WTC11 (cell line): ENCODE results near the gene HOXB5. TPM values are rescaled to one million over a fixed set of nuclear protein-coding genes. Genes with fewer than 3 reads are reported as not detected.
A peak's percentile ranks its signal among the peaks of the same experiment; 100 is the strongest.

ENCODE experiments used
- ATAC-seq: fragments of 200-7000 bp; cut with Tn5 transposase; 2 replicates; pipeline ENCODE4 v1.10.0; 2021; ENCODE audit warnings: mild to moderate bottlenecking, moderate library complexity
- CTCF ChIA-PET: fragments of 300-600 bp; sonication (Branson Sonifier 250); formaldehyde crosslinking; loops from one replicate; lab custom pipeline; 2021; ENCODE audit warnings: antibody characterized with exemption; lab: Charles Lee
- POLR2A ChIA-PET: fragments of 350-600 bp; sonication (Branson Sonifier 250); formaldehyde crosslinking; loops from one replicate; lab custom pipeline; 2021; ENCODE audit warnings: antibody characterized with exemption; lab: Charles Lee
- DNase-seq: peaks from one replicate; pipeline ENCODE4 v3.0.0; 2021; ENCODE audit warnings: low spot score
- H3K27ac Mint-ChIP-seq: 2 replicates; pipeline ENCODE4 v1.8.0; 2021; ENCODE audit warnings: mixed read lengths
- H3K27me3 Mint-ChIP-seq: 2 replicates; pipeline ENCODE4 v1.8.0; 2021; ENCODE audit warnings: low read depth, mild to moderate bottlenecking, moderate library complexity, mixed read lengths
- H3K36me3 Mint-ChIP-seq: 2 replicates; pipeline ENCODE4 v1.8.0; 2021; ENCODE audit warnings: mixed read lengths
- H3K4me1 Mint-ChIP-seq: 2 replicates; pipeline ENCODE4 v1.8.0; 2022; ENCODE audit warnings: mixed read lengths
- H3K4me3 Mint-ChIP-seq: 2 replicates; pipeline ENCODE4 v1.8.0; 2021; ENCODE audit warnings: mild to moderate bottlenecking, moderate library complexity, mixed read lengths
- H3K9me3 Mint-ChIP-seq: 2 replicates; pipeline ENCODE4 v1.8.0; 2021; ENCODE audit warnings: mixed read lengths
- CREM ChIP-seq: sonication (generic); formaldehyde crosslinking; IDR thresholded peaks from 2 replicates; pipeline ENCODE4 v1.8.1; 2022; ENCODE audit warnings: mild to moderate bottlenecking, missing genetic modification reagents, moderate library complexity
- ESRRA ChIP-seq: sonication (generic); formaldehyde crosslinking; IDR thresholded peaks from 2 replicates; pipeline ENCODE4 v1.8.1; 2022; ENCODE audit warnings: mild to moderate bottlenecking, missing genetic modification reagents, borderline replicate concordance
- GABPB1 ChIP-seq: sonication (generic); formaldehyde crosslinking; IDR thresholded peaks from 2 replicates; pipeline ENCODE4 v1.8.1; 2023; ENCODE audit warnings: mild to moderate bottlenecking, missing genetic modification reagents
- IRF2 ChIP-seq: sonication (generic); formaldehyde crosslinking; IDR thresholded peaks from 2 replicates; pipeline ENCODE4 v1.8.0; 2022; ENCODE audit warnings: low read depth, missing genetic modification reagents, borderline replicate concordance
- SMAD4 ChIP-seq: sonication (generic); formaldehyde crosslinking; IDR thresholded peaks from 2 replicates; pipeline ENCODE4 v1.8.0; 2022; ENCODE audit warnings: mild to moderate bottlenecking, missing genetic modification reagents
- ZNF121 ChIP-seq: sonication (generic); formaldehyde crosslinking; IDR thresholded peaks from 2 replicates; pipeline ENCODE4 v1.8.0; 2023; ENCODE audit warnings: missing genetic modification reagents
- total RNA-seq: library from RNA; stranded (reverse); gene quantifications from 3 replicates; pipeline ENCODE4 v1.2.3, GENCODE V29; 2021
- TF ChIP-seq, protein P1 (sequence below): sonication (generic); formaldehyde crosslinking; IDR thresholded peaks from 2 replicates; pipeline ENCODE4 v1.8.1; 2022; ENCODE audit warnings: low read depth, missing genetic modification reagents, borderline replicate concordance
- TF ChIP-seq, protein P2 (sequence below): sonication (generic); formaldehyde crosslinking; IDR thresholded peaks from 2 replicates; pipeline ENCODE4 v1.8.1; 2023; ENCODE audit warnings: mild to moderate bottlenecking, missing genetic modification reagents
- TF ChIP-seq, protein P3 (sequence below): fragments of 200-600 bp; IDR thresholded peaks from 2 replicates; pipeline ENCODE4 v1.8.0; 2022; ENCODE audit warnings: antibody characterized with exemption
- TF ChIP-seq, protein P4 (sequence below): sonication (generic); formaldehyde crosslinking; IDR thresholded peaks from 2 replicates; pipeline ENCODE4 v1.8.1; 2022; ENCODE audit warnings: low read depth, mild to moderate bottlenecking, moderate library complexity, missing genetic modification reagents, borderline replicate concordance

The HOXB5 gene
- total RNA-seq, 1 experiment from 2014 or later: not detected

DNA sequence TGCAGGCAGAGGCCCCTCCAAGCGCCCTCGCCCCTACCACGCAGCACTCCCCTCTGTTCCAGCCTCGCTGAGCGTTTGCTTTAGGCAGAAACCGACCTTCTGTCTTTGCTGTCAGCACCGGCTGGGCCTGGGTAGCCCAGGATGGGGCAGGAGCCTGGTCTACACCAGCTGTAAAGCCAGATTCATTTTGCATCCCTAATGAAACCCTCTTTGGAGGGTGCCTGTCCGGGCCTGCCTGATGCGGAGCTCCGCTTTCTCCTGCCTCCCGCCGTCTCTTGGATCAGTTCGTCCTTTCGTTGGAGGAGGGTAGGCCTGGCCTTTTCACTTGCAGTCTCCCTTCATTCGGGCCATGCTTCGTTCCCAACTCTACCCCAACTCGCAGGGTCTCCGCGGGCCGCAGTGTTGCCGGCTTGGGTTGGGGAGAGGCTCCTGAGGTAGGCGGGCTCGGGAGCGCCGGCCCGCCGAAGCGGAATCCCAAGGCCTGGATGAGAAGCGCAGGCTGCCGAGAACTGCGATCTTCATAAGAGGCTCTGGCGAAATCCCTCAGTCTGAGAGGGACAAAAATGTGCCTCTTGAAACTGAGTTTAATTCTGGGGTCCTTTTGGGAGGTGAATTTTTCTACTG, 26.4 kb upstream of the HOXB5 start:
- Mint-ChIP-seq H3K27ac (no peak overlapping the region), H3K27me3 (peaks cover 100% of the 10 kb centered on the region; the same call in 1 of the 2 replicates), H3K4me3 (peak overlapping the region; percentile 25), H3K4me1 (peaks cover 18% of the 10 kb centered on the region), H3K9me3 (no peaks in the 10 kb centered on the region), H3K36me3 (no peaks in the 10 kb centered on the region)
- DNase-seq: no peak
- CTCF ChIA-PET: interaction anchor here (0.5 to 4.1 kb wide), 4 partner anchors 17 to 132 kb away, joined by 3 to 27 read pairs (median 6); partner anchors contain the start of gene HOXB5
- ATAC-seq: peak; percentile 9
- TF ChIP-seq, protein P1, sequence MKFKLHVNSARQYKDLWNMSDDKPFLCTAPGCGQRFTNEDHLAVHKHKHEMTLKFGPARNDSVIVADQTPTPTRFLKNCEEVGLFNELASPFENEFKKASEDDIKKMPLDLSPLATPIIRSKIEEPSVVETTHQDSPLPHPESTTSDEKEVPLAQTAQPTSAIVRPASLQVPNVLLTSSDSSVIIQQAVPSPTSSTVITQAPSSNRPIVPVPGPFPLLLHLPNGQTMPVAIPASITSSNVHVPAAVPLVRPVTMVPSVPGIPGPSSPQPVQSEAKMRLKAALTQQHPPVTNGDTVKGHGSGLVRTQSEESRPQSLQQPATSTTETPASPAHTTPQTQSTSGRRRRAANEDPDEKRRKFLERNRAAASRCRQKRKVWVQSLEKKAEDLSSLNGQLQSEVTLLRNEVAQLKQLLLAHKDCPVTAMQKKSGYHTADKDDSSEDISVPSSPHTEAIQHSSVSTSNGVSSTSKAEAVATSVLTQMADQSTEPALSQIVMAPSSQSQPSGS (CRISPR knock-in tag): no peak
- TF ChIP-seq, all 79 proteins: peak for 0
- POLR2A ChIA-PET: interaction anchor here (0.6 kb wide), 1 partner anchor 55 kb away, joined by 4 read pairs; no protein-coding TSS in a partner anchor

DNA sequence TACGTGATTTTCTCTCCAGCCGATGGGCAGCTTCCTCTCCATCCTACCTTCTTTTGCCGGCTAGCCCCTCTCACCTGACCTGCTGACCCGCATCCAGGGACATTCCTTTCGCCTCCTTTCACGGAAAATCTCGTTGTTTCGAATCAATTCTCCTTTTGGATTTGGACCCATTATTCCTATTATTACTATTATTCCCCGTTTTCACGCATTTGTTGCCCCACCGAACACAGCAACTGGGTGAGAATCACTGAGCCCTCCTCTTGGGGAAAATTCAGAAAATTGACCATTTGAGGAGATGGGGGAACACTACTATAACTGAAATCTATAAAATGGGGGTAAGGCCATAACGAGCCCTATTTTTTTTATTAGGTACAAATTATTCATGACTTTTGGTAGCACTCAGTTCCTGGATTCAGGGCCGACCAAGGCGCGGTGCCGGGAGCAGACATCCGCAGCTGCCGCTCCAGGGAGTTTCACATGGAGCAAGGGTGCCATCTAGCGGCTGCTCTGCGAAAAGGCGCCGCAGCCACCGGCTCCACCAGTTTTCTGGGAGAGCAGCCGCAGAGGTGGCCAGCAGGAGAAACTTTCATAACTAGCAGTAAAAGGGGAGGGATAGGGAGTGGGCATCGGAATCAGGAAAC, 24.8 kb upstream of the HOXB5 start:
- Mint-ChIP-seq H3K27ac (no peak overlapping the region), H3K4me1 (peaks cover 25% of the 10 kb centered on the region), H3K9me3 (no peaks in the 10 kb centered on the region), H3K27me3 (peaks cover 100% of the 10 kb centered on the region; the same call in 1 of the 2 replicates), H3K36me3 (no peaks in the 10 kb centered on the region), H3K4me3 (0 out of 2 replicates have a peak overlapping the region, but pooled peaks have one; percentile 25)
- TF ChIP-seq, protein P2, sequence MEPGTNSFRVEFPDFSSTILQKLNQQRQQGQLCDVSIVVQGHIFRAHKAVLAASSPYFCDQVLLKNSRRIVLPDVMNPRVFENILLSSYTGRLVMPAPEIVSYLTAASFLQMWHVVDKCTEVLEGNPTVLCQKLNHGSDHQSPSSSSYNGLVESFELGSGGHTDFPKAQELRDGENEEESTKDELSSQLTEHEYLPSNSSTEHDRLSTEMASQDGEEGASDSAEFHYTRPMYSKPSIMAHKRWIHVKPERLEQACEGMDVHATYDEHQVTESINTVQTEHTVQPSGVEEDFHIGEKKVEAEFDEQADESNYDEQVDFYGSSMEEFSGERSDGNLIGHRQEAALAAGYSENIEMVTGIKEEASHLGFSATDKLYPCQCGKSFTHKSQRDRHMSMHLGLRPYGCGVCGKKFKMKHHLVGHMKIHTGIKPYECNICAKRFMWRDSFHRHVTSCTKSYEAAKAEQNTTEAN (CRISPR knock-in tag): no peak
- TF ChIP-seq, protein P3, sequence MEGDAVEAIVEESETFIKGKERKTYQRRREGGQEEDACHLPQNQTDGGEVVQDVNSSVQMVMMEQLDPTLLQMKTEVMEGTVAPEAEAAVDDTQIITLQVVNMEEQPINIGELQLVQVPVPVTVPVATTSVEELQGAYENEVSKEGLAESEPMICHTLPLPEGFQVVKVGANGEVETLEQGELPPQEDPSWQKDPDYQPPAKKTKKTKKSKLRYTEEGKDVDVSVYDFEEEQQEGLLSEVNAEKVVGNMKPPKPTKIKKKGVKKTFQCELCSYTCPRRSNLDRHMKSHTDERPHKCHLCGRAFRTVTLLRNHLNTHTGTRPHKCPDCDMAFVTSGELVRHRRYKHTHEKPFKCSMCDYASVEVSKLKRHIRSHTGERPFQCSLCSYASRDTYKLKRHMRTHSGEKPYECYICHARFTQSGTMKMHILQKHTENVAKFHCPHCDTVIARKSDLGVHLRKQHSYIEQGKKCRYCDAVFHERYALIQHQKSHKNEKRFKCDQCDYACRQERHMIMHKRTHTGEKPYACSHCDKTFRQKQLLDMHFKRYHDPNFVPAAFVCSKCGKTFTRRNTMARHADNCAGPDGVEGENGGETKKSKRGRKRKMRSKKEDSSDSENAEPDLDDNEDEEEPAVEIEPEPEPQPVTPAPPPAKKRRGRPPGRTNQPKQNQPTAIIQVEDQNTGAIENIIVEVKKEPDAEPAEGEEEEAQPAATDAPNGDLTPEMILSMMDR: peak; percentile 92
- TF ChIP-seq GABPB1 (CRISPR knock-in tag): 0 out of 2 replicates have a peak, but pooled peaks have one; percentile 20
- ATAC-seq (peak; percentile 29), DNase-seq (peak; percentile 92)
- ChIA-PET CTCF (interaction anchor here (0.7 to 2.8 kb wide), 19 partner anchors 12 to 592 kb away, joined by 3 to 13 read pairs (median 5); partner anchors contain the start of genes HOXB5 and PRAC2), POLR2A (interaction anchor here (0.6 kb wide), 1 partner anchor 72 kb away, joined by 3 read pairs; no protein-coding TSS in a partner anchor)

DNA sequence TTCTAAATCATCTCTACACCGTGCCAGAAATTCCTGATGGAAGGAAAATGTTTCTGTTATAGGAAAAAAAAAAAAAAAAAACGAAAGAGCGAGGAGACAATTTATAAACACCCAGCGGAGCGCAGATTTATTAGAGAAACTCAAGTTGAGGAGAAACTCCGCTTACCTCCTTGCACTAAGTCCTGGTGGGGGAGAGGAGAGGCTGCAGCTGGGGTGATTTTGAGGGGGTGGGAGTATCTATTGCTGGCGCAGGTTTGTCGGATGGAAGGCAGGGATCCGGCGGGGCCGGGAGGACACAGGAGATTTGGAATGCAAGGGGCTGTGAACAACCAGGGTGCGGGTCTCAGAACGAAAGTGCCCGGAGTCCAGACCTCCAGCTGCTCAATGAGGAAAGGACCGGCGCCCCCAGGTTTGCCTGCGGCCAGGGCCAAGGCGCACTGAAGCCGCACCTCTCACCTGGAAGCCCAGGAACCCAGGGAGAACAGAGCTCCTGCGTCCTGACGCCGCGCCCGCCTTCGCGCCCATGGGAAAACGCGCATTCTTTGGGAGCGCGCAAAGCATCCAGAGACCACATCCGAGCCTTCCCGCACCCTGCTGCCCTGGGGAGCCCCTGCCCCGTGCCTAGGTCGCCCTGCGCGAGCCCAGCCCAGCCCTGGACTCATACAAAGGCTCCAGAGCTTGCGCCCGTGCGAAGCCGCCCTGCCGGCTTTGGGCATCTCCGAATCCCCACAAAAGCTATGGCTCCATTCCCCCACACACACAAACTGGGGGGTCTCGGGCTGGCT, 24.1 kb upstream of the HOXB5 start:
- peaks cover 100% of the 10 kb centered on the region; the same call in 1 of the 2 replicates for H3K27me3 Mint-ChIP-seq
- ChIA-PET CTCF (interaction anchor here (0.7 to 2.8 kb wide), 19 partner anchors 11 to 474 kb away, joined by 3 to 13 read pairs (median 5); partner anchors contain the start of genes HOXB5 and PRAC2), POLR2A (interaction anchor here (0.6 kb wide), 1 partner anchor 72 kb away, joined by 3 read pairs; no protein-coding TSS in a partner anchor)
- TF ChIP-seq IRF2 (CRISPR knock-in tag) (no peak), CREM (CRISPR knock-in tag) (no peak), ESRRA (CRISPR knock-in tag) (no peak), SMAD4 (CRISPR knock-in tag) (no peak), ZNF121 (CRISPR knock-in tag) (no peak)
- TF ChIP-seq, protein P4, sequence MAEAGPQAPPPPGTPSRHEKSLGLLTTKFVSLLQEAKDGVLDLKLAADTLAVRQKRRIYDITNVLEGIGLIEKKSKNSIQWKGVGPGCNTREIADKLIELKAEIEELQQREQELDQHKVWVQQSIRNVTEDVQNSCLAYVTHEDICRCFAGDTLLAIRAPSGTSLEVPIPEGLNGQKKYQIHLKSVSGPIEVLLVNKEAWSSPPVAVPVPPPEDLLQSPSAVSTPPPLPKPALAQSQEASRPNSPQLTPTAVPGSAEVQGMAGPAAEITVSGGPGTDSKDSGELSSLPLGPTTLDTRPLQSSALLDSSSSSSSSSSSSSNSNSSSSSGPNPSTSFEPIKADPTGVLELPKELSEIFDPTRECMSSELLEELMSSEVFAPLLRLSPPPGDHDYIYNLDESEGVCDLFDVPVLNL (CRISPR knock-in tag): no peak
- TF ChIP-seq, all 79 proteins: peak for 0
- DNase-seq: no peak
- ATAC-seq: no peak
- Mint-ChIP-seq H3K4me3 (no peak overlapping the region), H3K4me1 (peaks cover 29% of the 10 kb centered on the region), H3K27ac (no peak overlapping the region), H3K36me3 (no peaks in the 10 kb centered on the region), H3K9me3 (no peaks in the 10 kb centered on the region)
